MM.1S (cell line): ENCODE results near the gene GBX2.

Experiments
- DNase-seq: peaks from one replicate; pipeline ENCODE4 v3.0.0-alpha.2; 2015
- H2AFZ ChIP-seq: fragments of 300-600 bp; sonication (generic); 2 replicates; pipeline ENCODE4 v1.6.0; 2016; ENCODE audit warnings: antibody characterized with exemption, low read length
- H3F3A ChIP-seq: fragments of 300-600 bp; sonication (generic); 2 replicates; pipeline ENCODE4 v1.6.1; 2016; ENCODE audit warnings: mild to moderate bottlenecking, antibody characterized with exemption, low read length, moderate library complexity, mixed read lengths; ENCODE audit not compliant: insufficient read depth
- H3K27ac ChIP-seq: fragments of 300-600 bp; sonication (generic); 2 replicates; pipeline ENCODE4 v1.5.1; 2016; ENCODE audit warnings: mild to moderate bottlenecking, low read length
- H3K27me3 ChIP-seq: fragments of 300-600 bp; sonication (generic); replicated peaks from 2 replicates; pipeline ENCODE4 v1.6.0; 2016; ENCODE audit warnings: low read length; ENCODE audit not compliant: insufficient read depth
- H3K36me3 ChIP-seq: fragments of 300-600 bp; sonication (generic); replicated peaks from 2 replicates; pipeline ENCODE4 v1.6.1; 2016; ENCODE audit warnings: mild to moderate bottlenecking, low read length, mixed read lengths; ENCODE audit not compliant: insufficient read depth
- H3K4me1 ChIP-seq: fragments of 300-600 bp; sonication (generic); 2 replicates; pipeline ENCODE4 v1.6.1; 2016; ENCODE audit warnings: low read length, mixed read lengths
- H3K4me2 ChIP-seq: fragments of 300-600 bp; sonication (generic); 2 replicates; pipeline ENCODE4 v1.6.0; 2016; ENCODE audit warnings: low read depth, low read length
- H3K4me3 ChIP-seq: fragments of 300-600 bp; sonication (generic); 2 replicates; pipeline ENCODE4 v1.5.1; 2016; ENCODE audit warnings: low read length, mixed read lengths
- H3K79me2 ChIP-seq: fragments of 300-600 bp; sonication (generic); 2 replicates; pipeline ENCODE4 v1.6.1; 2016; ENCODE audit warnings: mixed run types, low read length, mixed read lengths
- H3K9ac ChIP-seq: fragments of 300-600 bp; sonication (generic); 2 replicates; pipeline ENCODE4 v1.6.1; 2016; ENCODE audit warnings: low read length, mixed read lengths
- H3K9me2 ChIP-seq: fragments of 300-600 bp; sonication (generic); replicated peaks from 2 replicates; pipeline ENCODE4 v1.6.1; 2016; ENCODE audit warnings: mild to moderate bottlenecking, low read length, mixed read lengths; ENCODE audit not compliant: insufficient read depth
- H3K9me3 ChIP-seq: fragments of 300-600 bp; sonication (generic); replicated peaks from 2 replicates; pipeline ENCODE4 v1.6.1; 2016; ENCODE audit warnings: mild to moderate bottlenecking, low read length, mixed read lengths; ENCODE audit not compliant: insufficient read depth
- H4K20me1 ChIP-seq: fragments of 300-600 bp; sonication (generic); 2 replicates; pipeline ENCODE4 v1.6.1; 2016; ENCODE audit warnings: mild to moderate bottlenecking, low read length, moderate library complexity, mixed read lengths; ENCODE audit not compliant: insufficient read depth
- CTCF ChIP-seq: fragments of 300-600 bp; sonication (generic); IDR thresholded peaks from 2 replicates; pipeline ENCODE4 v1.5.1; 2016; ENCODE audit warnings: antibody characterized with exemption, low read length, mixed read lengths
- EZH2 ChIP-seq: fragments of 300-600 bp; sonication (generic); optimal IDR thresholded peaks from 2 replicates; pipeline ENCODE3; 2017; ENCODE audit warnings: low read depth, mild to moderate bottlenecking, antibody characterized with exemption, low read length, mixed read lengths
- EZH2phosphoT487 ChIP-seq: fragments of 300-600 bp; sonication (generic); IDR thresholded peaks from 2 replicates; pipeline ENCODE4 v1.6.1; 2018; ENCODE audit warnings: antibody characterized with exemption, low read length

Gene GBX2

DNA sequence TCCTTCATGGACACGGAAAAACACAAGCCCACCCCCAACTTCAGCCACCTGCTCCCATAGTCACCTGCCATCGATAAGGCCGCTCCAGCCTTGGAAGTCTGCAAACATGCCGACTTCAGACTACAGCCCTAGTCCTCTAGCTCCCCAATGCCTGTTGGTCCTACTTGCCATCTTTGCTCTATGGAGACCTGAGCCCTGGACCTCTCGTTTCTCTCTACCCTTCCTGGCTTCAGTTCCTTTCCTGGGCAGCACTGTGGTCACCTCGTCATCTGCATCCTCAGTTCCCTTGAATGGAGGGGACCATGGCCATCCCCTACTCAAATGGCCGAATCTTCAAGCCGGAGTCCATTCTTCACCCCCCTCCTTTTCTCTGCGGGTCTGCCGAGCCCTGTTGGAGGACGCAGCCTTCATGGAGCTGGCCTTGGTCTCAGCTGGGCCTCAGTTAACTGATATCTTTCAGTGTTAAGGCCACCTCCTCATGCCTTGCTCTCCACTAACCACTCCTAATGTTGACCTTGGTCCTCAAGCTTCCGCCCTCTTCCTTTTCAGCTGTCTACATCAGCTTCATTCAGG lies 47.7 kb upstream of the GBX2 start:
- DNase-seq = no peak
- Histone ChIP-seq H3K36me3 (no peaks in the 10 kb centered on the region), H3K27me3 (no peaks in the 10 kb centered on the region), H4K20me1 (no peaks in the 10 kb centered on the region), H2AFZ (no peak overlapping the region), H3K27ac (no peak overlapping the region), H3K4me3 (no peak overlapping the region), H3K79me2 (no peaks in the 10 kb centered on the region), H3K4me2 (no peak overlapping the region), H3K9me2 (no peaks in the 10 kb centered on the region), H3K4me1 (no peaks in the 10 kb centered on the region), H3K9me3 (no peaks in the 10 kb centered on the region), H3K9ac (no peak overlapping the region), H3F3A (no peaks in the 10 kb centered on the region)
- TF ChIP-seq EZH2phosphoT487 = no peak

GRCh38 chr2:236215196-236215595 lies 47.0 kb upstream of the GBX2 start:
- no peaks in the 10 kb centered on the region for H3K36me3 ChIP-seq
- H3K4me2 ChIP-seq = no peak overlapping the region
- H2AFZ ChIP-seq = no peak overlapping the region
- no peak for DNase-seq
- no peaks in the 10 kb centered on the region for H3K9me2 ChIP-seq
- TF ChIP-seq CTCF = no peak
- TF ChIP-seq EZH2 = no peak
- TF ChIP-seq EZH2phosphoT487 = no peak
- no peak overlapping the region for H3K9ac ChIP-seq
- H3K79me2 ChIP-seq = no peaks in the 10 kb centered on the region
- no peaks in the 10 kb centered on the region for H4K20me1 ChIP-seq
- no peaks in the 10 kb centered on the region for H3K9me3 ChIP-seq
- H3F3A ChIP-seq = no peaks in the 10 kb centered on the region
- no peaks in the 10 kb centered on the region for H3K27me3 ChIP-seq
- H3K4me1 ChIP-seq = no peaks in the 10 kb centered on the region
- no peak overlapping the region for H3K27ac ChIP-seq
- no peak overlapping the region for H3K4me3 ChIP-seq

DNA sequence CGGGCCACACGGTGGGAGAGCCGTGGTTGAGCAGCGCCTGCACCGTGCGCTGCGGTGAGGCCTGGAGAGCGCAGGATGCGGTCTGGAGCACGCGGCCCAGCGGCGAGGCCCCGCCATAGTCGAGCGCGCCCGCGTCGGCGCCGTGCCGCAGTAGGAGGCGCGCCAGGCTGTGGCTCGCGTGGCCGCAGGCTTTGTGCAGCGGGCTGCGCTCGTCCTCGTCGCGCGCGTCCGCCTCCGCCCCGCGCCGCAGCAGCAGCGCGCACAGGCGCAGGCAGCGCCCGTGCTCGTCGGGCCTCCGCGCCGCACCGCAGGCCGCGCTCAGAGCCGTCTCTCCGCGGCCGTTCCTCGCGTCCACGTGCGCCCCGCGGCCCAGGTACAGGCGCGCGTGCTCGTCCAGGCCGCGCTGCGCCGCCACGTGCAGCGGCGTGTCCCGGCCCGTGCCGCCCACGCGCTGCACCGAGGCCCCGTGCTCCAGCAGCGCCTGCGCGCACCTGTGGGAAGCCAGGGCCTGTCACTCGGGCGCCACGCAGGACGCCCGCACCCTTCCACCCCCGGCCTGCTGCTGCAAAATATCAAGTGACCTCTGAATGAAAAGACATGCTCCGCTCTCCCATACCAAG lies 46.3 kb upstream of the GBX2 start:
- Histone ChIP-seq H3K27me3 (no peaks in the 10 kb centered on the region), H3K36me3 (no peaks in the 10 kb centered on the region), H3K4me1 (no peaks in the 10 kb centered on the region), H3K79me2 (no peaks in the 10 kb centered on the region), H3K27ac (no peak overlapping the region), H3K9me3 (no peaks in the 10 kb centered on the region), H3K9ac (no peak overlapping the region), H2AFZ (no peak overlapping the region), H3K4me3 (no peak overlapping the region), H3F3A (no peaks in the 10 kb centered on the region), H3K4me2 (no peak overlapping the region), H4K20me1 (no peaks in the 10 kb centered on the region), H3K9me2 (no peaks in the 10 kb centered on the region)
- no peak for TF ChIP-seq EZH2phosphoT487
- no peak for TF ChIP-seq CTCF
- DNase-seq = no peak

- Histone ChIP-seq H3K4me1 (no peaks in the 10 kb centered on the region), H3F3A (no peaks in the 10 kb centered on the region), H2AFZ (no peak overlapping the region), H3K27me3 (no peaks in the 10 kb centered on the region), H3K4me3 (no peak overlapping the region), H3K9ac (no peak overlapping the region), H3K4me2 (no peak overlapping the region), H4K20me1 (no peaks in the 10 kb centered on the region), H3K27ac (no peak overlapping the region), H3K9me2 (no peaks in the 10 kb centered on the region), H3K9me3 (no peaks in the 10 kb centered on the region), H3K36me3 (no peaks in the 10 kb centered on the region), H3K79me2 (no peaks in the 10 kb centered on the region)
- DNase-seq = no peak
- TF ChIP-seq EZH2phosphoT487 = no peak
- TF ChIP-seq EZH2 = no peak
- no peak for TF ChIP-seq CTCF
These were observed 43.1 kb upstream of the GBX2 start for GRCh38 chr2:236211296-236211695.
